Liver (tissue), 3 donors: Measurements from ENCODE around the gene PCGF2.

Source experiments
- ATF3 ChIP-seq: IDR thresholded peaks from 2 replicates; pipeline ENCODE4 v1.6.1; 2016; ENCODE audit warnings: antibody characterized with exemption
- CTCF ChIP-seq: fragments of 150-350 bp; IDR thresholded peaks from 2 replicates; pipeline ENCODE4 v1.5.1; 2017; ENCODE audit warnings: improper control_type of control experiment, low read depth, low read length; ENCODE audit not compliant: missing input control
- GABPA ChIP-seq, 2 donors: IDR thresholded peaks in 1 of 2; conservative IDR thresholded peaks in 1 of 2; 2 replicates each; pipeline ENCODE4 v1.6.1; 2016; ENCODE audit warnings: antibody characterized with exemption in 2 of 2, mild to moderate bottlenecking in 1 of 2, moderate library complexity in 1 of 2
- JUND ChIP-seq, 2 donors: IDR thresholded peaks; 2 replicates each; pipeline ENCODE4 v1.6.1; 2016; ENCODE audit warnings: antibody characterized with exemption in 2 of 2
- RAD21 ChIP-seq, 2 donors: IDR thresholded peaks; 2 replicates each; pipeline ENCODE4 v1.6.1; 2016; ENCODE audit warnings: antibody characterized with exemption in 2 of 2, mild to moderate bottlenecking in 2 of 2
- REST ChIP-seq: IDR thresholded peaks from 2 replicates; pipeline ENCODE4 v1.6.1; 2016; ENCODE audit warnings: antibody characterized with exemption, mild to moderate bottlenecking
- SP1 ChIP-seq: IDR thresholded peaks from 2 replicates; pipeline ENCODE4 v1.6.1; 2018; ENCODE audit warnings: antibody characterized with exemption, mild to moderate bottlenecking
- TAF1 ChIP-seq: conservative IDR thresholded peaks from 2 replicates; pipeline ENCODE4 v1.6.1; 2016; ENCODE audit warnings: antibody characterized with exemption, mild to moderate bottlenecking
- YY1 ChIP-seq: IDR thresholded peaks from 2 replicates; pipeline ENCODE4 v1.6.1; 2016; ENCODE audit warnings: antibody characterized with exemption, mild to moderate bottlenecking
- TF ChIP-seq, protein P1 (sequence below): IDR thresholded peaks from 2 replicates; pipeline ENCODE4 v1.6.1; 2016; ENCODE audit warnings: antibody characterized with exemption
- donor health status: healthy.
- donor health status: healthy.

GRCh38 chr17:38709864-38710603 lies 38.1 kb downstream of the PCGF2 start:
- TF ChIP-seq CTCF: no peak
- no peak for TF ChIP-seq YY1
- TF ChIP-seq TAF1: no peak
- TF ChIP-seq RAD21 (IDR thresholded peaks at IDR 0.05): no peak
- no peak for TF ChIP-seq GABPA (IDR thresholded peaks at IDR 0.05 in 1 of 2, conservative IDR thresholded peaks at IDR 0.05 in 1 of 2)
- no peak for TF ChIP-seq REST
- no peak for TF ChIP-seq ATF3
- TF ChIP-seq, protein P1, sequence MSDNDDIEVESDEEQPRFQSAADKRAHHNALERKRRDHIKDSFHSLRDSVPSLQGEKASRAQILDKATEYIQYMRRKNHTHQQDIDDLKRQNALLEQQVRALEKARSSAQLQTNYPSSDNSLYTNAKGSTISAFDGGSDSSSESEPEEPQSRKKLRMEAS: no peak
- no peak for TF ChIP-seq SP1
- TF ChIP-seq JUND (IDR thresholded peaks at IDR 0.05): no peak
